GM19455 (cell line): ENCODE results near the gene SH3GL1.
"Not testable (repeated sequence)": the region's sequence is repeated elsewhere in the genome, so short reads cannot be mapped to it uniquely, and the experiment has no call there.

Source experiments
- ATAC-seq: cut with Tn5 transposase; IDR thresholded peaks from one replicate; pipeline ENCODE4 v1.9.1; 2021; ENCODE audit not compliant: unreplicated experiment

The SH3GL1 gene

GRCh38 chr19:4347521-4347920 is 52.8 kb downstream of the SH3GL1 start:
- ATAC-seq: no peak

GRCh38 chr19:4346020-4346383 is 54.3 kb downstream of the SH3GL1 start:
- ATAC-seq: no peak

GRCh38 chr19:4345342-4346019 is 54.9 kb downstream of the SH3GL1 start:
- no peak for ATAC-seq

GRCh38 chr19:4343370-4344307 is 56.7 kb downstream of the SH3GL1 start, which contains the start of gene MPND:
MPND (plus strand) TSS chr19:4343562; CDS start chr19:4343594, 32 bp downstream.
- ATAC-seq: peak; percentile 58

- peak; percentile 81 for ATAC-seq
Measured at GRCh38 chr19:4342615-4343369, 57.6 kb downstream of the SH3GL1 start.

- ATAC-seq: no peak
Measured at GRCh38 chr19:4342314-4342614, 58.1 kb downstream of the SH3GL1 start.

GRCh38 chr19:4338441-4339355 is 61.6 kb downstream of the SH3GL1 start, which contains the start of gene STAP2:
STAP2 (minus strand) TSS chr19:4338827; CDS start chr19:4338753, 74 bp downstream.
- no peak for ATAC-seq

- no peak for ATAC-seq
Measured at GRCh38 chr19:4337906-4338440, 62.4 kb downstream of the SH3GL1 start.

GRCh38 chr19:4334929-4335570 is 65.3 kb downstream of the SH3GL1 start:
- ATAC-seq: no peak

GRCh38 chr19:4329858-4330257 is 70.5 kb downstream of the SH3GL1 start:
- no peak for ATAC-seq

GRCh38 chr19:4328991-4329681 is 71.2 kb downstream of the SH3GL1 start:
- ATAC-seq: not testable (repeated sequence)

GRCh38 chr19:4328243-4328990 is 71.9 kb downstream of the SH3GL1 start:
- ATAC-seq: peak; percentile 74

GRCh38 chr19:4327877-4328242 is 72.5 kb downstream of the SH3GL1 start:
- ATAC-seq: no peak

- no peak for ATAC-seq
Measured at GRCh38 chr19:4327252-4327876, 73.0 kb downstream of the SH3GL1 start.

- ATAC-seq: no peak
Measured at GRCh38 chr19:4326837-4327251, 73.5 kb downstream of the SH3GL1 start.

- ATAC-seq: no peak
Measured at GRCh38 chr19:4326215-4326836, 74.0 kb downstream of the SH3GL1 start.

- ATAC-seq: no peak
Measured at GRCh38 chr19:4324228-4324627, 76.1 kb downstream of the SH3GL1 start.
